Gastrocnemius medialis (tissue), 4 donors: ENCODE data around the gene GLI3. TPM values are rescaled to one million over a fixed set of nuclear protein-coding genes. Genes with fewer than 3 reads are reported as not detected.

ENCODE experiments used
- ATAC-seq, 2 donors: fragments of 150-250 bp; one replicate each; pipeline ENCODE4 v1.9.1; 2016
- DNase-seq, 2 donors: peaks; one replicate each; pipeline ENCODE4 v3.0.0-alpha.2; 2019
- H3K27ac ChIP-seq, 4 donors: fragments of 200-600 bp; sonication (generic); 1 replicate in 1 of 4; 2 replicates in 3 of 4; pipeline ENCODE4 v1.5.1; 2016 to 2018; ENCODE audit warnings: mild to moderate bottlenecking in 2 of 4, moderate library complexity in 1 of 4
- H3K27me3 ChIP-seq, 3 donors: fragments of 200-600 bp; sonication (generic) in 2 of 3; 1 replicate in 1 of 3; 2 replicates in 2 of 3; pipeline versions ENCODE4 v1.5.1 to v1.6.0; 2016 to 2019; ENCODE audit warnings: mild to moderate bottlenecking in 1 of 3, moderate library complexity in 1 of 3
- H3K36me3 ChIP-seq, 2 donors: fragments of 200-600 bp; sonication (generic) in 1 of 2; one replicate each; pipeline ENCODE4 v1.5.1; 2017 to 2018
- H3K4me1 ChIP-seq, 2 donors: fragments of 200-600 bp; sonication (generic) in 1 of 2; one replicate each; pipeline ENCODE4 v1.5.1; 2016 to 2017; ENCODE audit warnings: mild to moderate bottlenecking in 2 of 2
- H3K4me3 ChIP-seq, 4 donors: fragments of 200-600 bp; sonication (generic) in 3 of 4; 1 replicate in 1 of 4; 2 replicates in 3 of 4; pipeline ENCODE4 v1.5.1; 2016 to 2019; ENCODE audit warnings: mild to moderate bottlenecking in 2 of 4
- H3K9me3 ChIP-seq, 3 donors: fragments of 200-600 bp; sonication (generic) in 2 of 3; 1 replicate in 1 of 3; 2 replicates in 2 of 3; pipeline ENCODE4 v1.5.1; 2016 to 2019
- CTCF ChIP-seq, 5 experiments: fragments of 450-650 bp in 3 of 5; fragments of 200-600 bp in 2 of 5; sonication (generic) in 2 of 5; IDR thresholded peaks in 4 of 5; conservative IDR thresholded peaks in 1 of 5; 1 replicate in 4 of 5; 2 replicates in 1 of 5; pipeline ENCODE4 v1.5.1; 2016 to 2019; ENCODE audit warnings: antibody characterized with exemption in 5 of 5, mild to moderate bottlenecking in 3 of 5, moderate library complexity in 3 of 5
- POLR2A ChIP-seq, 2 donors: fragments of 450-650 bp; IDR thresholded peaks; one replicate each; pipeline ENCODE4 v1.6.1; 2017; ENCODE audit warnings: antibody characterized with exemption in 2 of 2, mild to moderate bottlenecking in 2 of 2, moderate library complexity in 2 of 2
- in situ Hi-C, 4 donors: fragments of 200-750 bp; cut with MboI; loops; one replicate each; pipeline versions ENCODE4 v1.15.0 to v1.8.0; 2017; ENCODE audit warnings: low sequenced_read_pairs in 4 of 4
- intact Hi-C: fragments of 100-400 bp; cut with DNase I; formaldehyde crosslinking; loops from one replicate; pipeline ENCODE4 v1.15.1; 2023; ENCODE audit warnings: low total_unique reads
- total RNA-seq, 4 donors: library from RNA; depleted of rRNA; stranded (reverse); fragments of >200 nt; gene quantifications; one replicate each; pipeline versions ENCODE4 v1.1.0 to v1.2.3, GENCODE V29; 2016

GLI3 gene
- total RNA-seq, 4 donors from 2014 or later = 0.46 to 1.6 (median 0.81) TPM

GRCh38 chr7:42055171-42055570 lies 181.8 kb downstream of the GLI3 start:
- no peak overlapping the region for H3K4me3 ChIP-seq
- no peaks in the 10 kb centered on the region for H3K27me3 ChIP-seq
- intact Hi-C loops (no loop called here), in situ Hi-C loops (no loop called here)
- no peak for ATAC-seq
- no peak overlapping the region for H3K27ac ChIP-seq
- no peaks in the 10 kb centered on the region for H3K9me3 ChIP-seq
- no peak for TF ChIP-seq CTCF (IDR thresholded peaks at IDR 0.05 in 4 of 5, conservative IDR thresholded peaks at IDR 0.05 in 1 of 5)
- TF ChIP-seq POLR2A (IDR thresholded peaks at IDR 0.05) = no peak
- no peaks in the 10 kb centered on the region for H3K36me3 ChIP-seq
- no peaks in the 10 kb centered on the region for H3K4me1 ChIP-seq
- no peak for DNase-seq

- Histone ChIP-seq H3K27me3 (no peaks in the 10 kb centered on the region), H3K36me3 (no peaks in the 10 kb centered on the region), H3K9me3 (no peaks in the 10 kb centered on the region), H3K27ac (no peak overlapping the region), H3K4me1 (no peaks in the 10 kb centered on the region), H3K4me3 (no peak overlapping the region)
- ATAC-seq (no peak), DNase-seq (no peak)
- in situ Hi-C loops (no loop called here), intact Hi-C loops (no loop called here)
- TF ChIP-seq CTCF (IDR thresholded peaks at IDR 0.05 in 4 of 5, conservative IDR thresholded peaks at IDR 0.05 in 1 of 5) (no peak), POLR2A (IDR thresholded peaks at IDR 0.05) (no peak)
These were observed 183.2 kb downstream of the GLI3 start for GRCh38 chr7:42053834-42054233.

- Histone ChIP-seq H3K4me3 (no peak overlapping the region), H3K36me3 (no peaks in the 10 kb centered on the region), H3K27me3 (no peaks in the 10 kb centered on the region), H3K27ac (no peak overlapping the region), H3K9me3 (no peaks in the 10 kb centered on the region), H3K4me1 (no peaks in the 10 kb centered on the region)
- intact Hi-C loops (no loop called here), in situ Hi-C loops (no loop called here)
- ATAC-seq (no peak), DNase-seq (no peak)
- TF ChIP-seq POLR2A (IDR thresholded peaks at IDR 0.05) = no peak
- no peak for TF ChIP-seq CTCF (IDR thresholded peaks at IDR 0.05 in 4 of 5, conservative IDR thresholded peaks at IDR 0.05 in 1 of 5)
These were observed 187.2 kb downstream of the GLI3 start for GRCh38 chr7:42049761-42050160.

- Histone ChIP-seq H3K4me3 (no peak overlapping the region), H3K27ac (no peak overlapping the region), H3K4me1 (no peaks in the 10 kb centered on the region), H3K27me3 (no peaks in the 10 kb centered on the region), H3K36me3 (no peaks in the 10 kb centered on the region), H3K9me3 (no peaks in the 10 kb centered on the region)
- DNase-seq = no peak
- in situ Hi-C loops (no loop called here), intact Hi-C loops (no loop called here)
- ATAC-seq = no peak
- no peak for TF ChIP-seq POLR2A (IDR thresholded peaks at IDR 0.05)
- TF ChIP-seq CTCF (IDR thresholded peaks at IDR 0.05 in 4 of 5, conservative IDR thresholded peaks at IDR 0.05 in 1 of 5) = no peak
These were observed 190.5 kb downstream of the GLI3 start for GRCh38 chr7:42046483-42046882.

GRCh38 chr7:42045961-42046360 lies 191.0 kb downstream of the GLI3 start:
- intact Hi-C loops = no loop called here
- Histone ChIP-seq H3K27ac (no peak overlapping the region), H3K4me1 (no peaks in the 10 kb centered on the region), H3K36me3 (no peaks in the 10 kb centered on the region), H3K4me3 (no peak overlapping the region), H3K9me3 (no peaks in the 10 kb centered on the region), H3K27me3 (no peaks in the 10 kb centered on the region)
- in situ Hi-C loops = no loop called here
- TF ChIP-seq POLR2A (IDR thresholded peaks at IDR 0.05) (no peak), CTCF (IDR thresholded peaks at IDR 0.05 in 4 of 5, conservative IDR thresholded peaks at IDR 0.05 in 1 of 5) (no peak)
- DNase-seq (no peak), ATAC-seq (no peak)
